Cardiac muscle cell (in vitro differentiated cells and primary cell): ENCODE measurements around the gene APOL3. TPM values are rescaled to one million over a fixed set of nuclear protein-coding genes. Genes with fewer than 3 reads are reported as not detected.
A peak's percentile ranks its signal among the peaks of the same experiment; 100 is the strongest.

Experiments used
- DNase-seq, 2 donors: peaks; one replicate each; pipeline versions ENCODE4 v3.0.0 to v3.0.0-alpha.2; 2010 to 2017; ENCODE audit warnings: low read depth in 1 of 2, low spot score in 1 of 2
- H3K27ac ChIP-seq: fragments of 200-600 bp; sonication (generic); 2 replicates; pipeline ENCODE4 v1.5.1; 2016
- H3K27me3 ChIP-seq: fragments of 200-600 bp; sonication (generic); 2 replicates; pipeline ENCODE4 v1.6.0; 2016; ENCODE audit warnings: control low read depth
- H3K36me3 ChIP-seq: fragments of 200-600 bp; sonication (generic); 2 replicates; pipeline ENCODE4 v1.5.1; 2016; ENCODE audit warnings: control low read depth
- H3K4me1 ChIP-seq: fragments of 200-600 bp; sonication (generic); 2 replicates; pipeline ENCODE4 v1.8.1; 2017; ENCODE audit warnings: low read depth, mild to moderate bottlenecking, mixed run types
- H3K4me3 ChIP-seq: fragments of 200-600 bp; sonication (generic); 2 replicates; pipeline ENCODE4 v1.5.1; 2016; ENCODE audit warnings: mild to moderate bottlenecking
- H3K9me3 ChIP-seq: fragments of 200-600 bp; sonication (generic); 2 replicates; pipeline ENCODE4 v1.5.1; 2017; ENCODE audit warnings: low read depth, mild to moderate bottlenecking, control low read depth
- CTCF ChIP-seq: IDR thresholded peaks from 2 replicates; pipeline ENCODE4 v1.5.1; 2012; ENCODE audit warnings: low read depth, mild to moderate bottlenecking, low read length
- polyA plus RNA-seq: library from polyadenylated mRNA; unstranded; fragments of >200 nt; fragmentation: Nextera tagmentation; extraction: Ambion mirVana; gene quantifications from 2 replicates; pipeline ENCODE4 v1.2.1, GENCODE V29; 2016
- total RNA-seq: library from RNA; depleted of rRNA; stranded (reverse); fragments of >200 nt; gene quantifications from 2 replicates; pipeline ENCODE4 v1.2.3, GENCODE V29; 2016

The APOL3 gene
- total and polyA plus RNA-seq, 2 experiments from 2014 or later = not detected

- Histone ChIP-seq H3K9me3 (no peaks in the 10 kb centered on the region), H3K4me3 (no peak overlapping the region), H3K27ac (no peak overlapping the region), H3K27me3 (no peaks in the 10 kb centered on the region), H3K4me1 (no peaks in the 10 kb centered on the region), H3K36me3 (no peaks in the 10 kb centered on the region)
- no peak for TF ChIP-seq CTCF
- no peak for DNase-seq
Measured at GRCh38 chr22:36180928-36181327, 20.4 kb upstream of the APOL3 start.

GRCh38 chr22:36180038-36180880, 19.7 kb upstream of the APOL3 start:
- H3K9me3 ChIP-seq = no peaks in the 10 kb centered on the region
- peak; percentile 82 to 83 for DNase-seq
- no peaks in the 10 kb centered on the region for H3K36me3 ChIP-seq
- no peak overlapping the region for H3K4me3 ChIP-seq
- no peaks in the 10 kb centered on the region for H3K27me3 ChIP-seq
- TF ChIP-seq CTCF = peak; percentile 85
- no peaks in the 10 kb centered on the region for H3K4me1 ChIP-seq
- no peak overlapping the region for H3K27ac ChIP-seq

GRCh38 chr22:36177160-36177559, 16.6 kb upstream of the APOL3 start:
- H3K9me3 ChIP-seq = no peaks in the 10 kb centered on the region
- DNase-seq = no peak
- no peak for TF ChIP-seq CTCF
- H3K4me1 ChIP-seq = no peaks in the 10 kb centered on the region
- H3K4me3 ChIP-seq = no peak overlapping the region
- H3K36me3 ChIP-seq = no peaks in the 10 kb centered on the region
- H3K27ac ChIP-seq = no peak overlapping the region
- H3K27me3 ChIP-seq = no peaks in the 10 kb centered on the region

GRCh38 chr22:36175892-36176291, 15.3 kb upstream of the APOL3 start:
- no peaks in the 10 kb centered on the region for H3K27me3 ChIP-seq
- H3K9me3 ChIP-seq = no peaks in the 10 kb centered on the region
- H3K27ac ChIP-seq = no peak overlapping the region
- TF ChIP-seq CTCF = no peak
- H3K36me3 ChIP-seq = no peaks in the 10 kb centered on the region
- DNase-seq = no peak
- no peaks in the 10 kb centered on the region for H3K4me1 ChIP-seq
- no peak overlapping the region for H3K4me3 ChIP-seq

GRCh38 chr22:36171941-36172340, 11.4 kb upstream of the APOL3 start:
- no peak overlapping the region for H3K27ac ChIP-seq
- H3K4me3 ChIP-seq = no peak overlapping the region
- H3K9me3 ChIP-seq = no peaks in the 10 kb centered on the region
- H3K4me1 ChIP-seq = no peaks in the 10 kb centered on the region
- H3K36me3 ChIP-seq = no peaks in the 10 kb centered on the region
- no peak for TF ChIP-seq CTCF
- DNase-seq = no peak
- H3K27me3 ChIP-seq = no peaks in the 10 kb centered on the region
